ENCODE results near the gene ZDHHC14. TPM values are rescaled to one million over a fixed set of nuclear protein-coding genes. Genes with fewer than 3 reads are reported as not detected.
A peak's percentile ranks its signal among the peaks of the same experiment; 100 is the strongest.

The ZDHHC14 gene
- total and polyA plus RNA-seq, 7 donors: 2.5 to 14.6 (median 4.3) TPM

GRCh38 chr6:157723376-157723775, 342.4 kb downstream of the ZDHHC14 start:
- Histone ChIP-seq H3K4me3 (no peak overlapping the region), H3K9me3 (peaks cover 8% of the 10 kb centered on the region), H3K27ac (no peak overlapping the region), H3K36me3 (ENCODE audit: insufficient read depth in 1 of 2, low read depth in 1 of 2) (no peaks in the 10 kb centered on the region), H3K27me3 (ENCODE audit: insufficient read depth in 3 of 3, low read length in 2 of 3) (no peaks in the 10 kb centered on the region), H3K4me1 (peaks cover 4% of the 10 kb centered on the region)
- ATAC-seq (no peak), DNase-seq (no peak)
- TF ChIP-seq CTCF (IDR thresholded peaks at IDR 0.05): no peak
- intact Hi-C loops (cut with DNase I): no loop called here
- 81 to 82% (median 82%) methylated on average over 4 of the region's 4 CpGs for WGBS, 3 donors

- no peaks in the 10 kb centered on the region for H3K36me3 ChIP-seq (ENCODE audit: insufficient read depth in 1 of 2, low read depth in 1 of 2)
- no peak overlapping the region for H3K27ac ChIP-seq
- H3K9me3 ChIP-seq: peaks cover 8% of the 10 kb centered on the region
- intact Hi-C loops (cut with DNase I): no loop called here
- H3K4me1 ChIP-seq: peaks cover 4% of the 10 kb centered on the region
- no peak for TF ChIP-seq CTCF (IDR thresholded peaks at IDR 0.05)
- no peak overlapping the region for H3K4me3 ChIP-seq
- DNase-seq (no peak), ATAC-seq (no peak)
- 83 to 85% (median 84%) methylated on average over 5 of the region's 5 CpGs for WGBS, 3 donors
- H3K27me3 ChIP-seq (ENCODE audit: insufficient read depth in 3 of 3, low read length in 2 of 3): no peaks in the 10 kb centered on the region
These were observed 343.3 kb downstream of the ZDHHC14 start for GRCh38 chr6:157724138-157724820.

GRCh38 chr6:157724960-157725741, 344.2 kb downstream of the ZDHHC14 start:
- H3K4me1 ChIP-seq: peaks cover 4% of the 10 kb centered on the region
- ATAC-seq (peak in 1 of 4 donors; percentile 15), DNase-seq (no peak)
- intact Hi-C loops (cut with DNase I): no loop called here
- no peaks in the 10 kb centered on the region for H3K27me3 ChIP-seq (ENCODE audit: insufficient read depth in 3 of 3, low read length in 2 of 3)
- H3K4me3 ChIP-seq: no peak overlapping the region
- H3K9me3 ChIP-seq: peaks cover 8% of the 10 kb centered on the region
- WGBS, 3 donors: 55 to 62% (median 60%) methylated on average over 10 of the region's 10 CpGs
- no peaks in the 10 kb centered on the region for H3K36me3 ChIP-seq (ENCODE audit: insufficient read depth in 1 of 2, low read depth in 1 of 2)
- H3K27ac ChIP-seq: no peak overlapping the region
- no peak for TF ChIP-seq CTCF (IDR thresholded peaks at IDR 0.05)

- TF ChIP-seq CTCF (IDR thresholded peaks at IDR 0.05): no peak
- Histone ChIP-seq H3K27me3 (ENCODE audit: insufficient read depth in 3 of 3, low read length in 2 of 3) (no peaks in the 10 kb centered on the region), H3K4me1 (peaks cover 4% of the 10 kb centered on the region), H3K27ac (no peak overlapping the region), H3K4me3 (no peak overlapping the region), H3K9me3 (peaks cover 8% of the 10 kb centered on the region), H3K36me3 (ENCODE audit: insufficient read depth in 1 of 2, low read depth in 1 of 2) (no peaks in the 10 kb centered on the region)
- intact Hi-C loops (cut with DNase I): no loop called here
- WGBS, 3 donors: 75 to 80% (median 76%) methylated on average over 7 of the region's 7 CpGs
- no peak for DNase-seq
- ATAC-seq: no peak
These were observed 344.8 kb downstream of the ZDHHC14 start for GRCh38 chr6:157725836-157726235.
